Measurements from ENCODE around the gene INHBC. TPM values are rescaled to one million over a fixed set of nuclear protein-coding genes. Genes with fewer than 3 reads are reported as not detected.

The INHBC gene
- total RNA-seq, 4 donors from 2014 or later, result 0.33 to 0.63 (median 0.54) TPM; not detected in 1

DNA sequence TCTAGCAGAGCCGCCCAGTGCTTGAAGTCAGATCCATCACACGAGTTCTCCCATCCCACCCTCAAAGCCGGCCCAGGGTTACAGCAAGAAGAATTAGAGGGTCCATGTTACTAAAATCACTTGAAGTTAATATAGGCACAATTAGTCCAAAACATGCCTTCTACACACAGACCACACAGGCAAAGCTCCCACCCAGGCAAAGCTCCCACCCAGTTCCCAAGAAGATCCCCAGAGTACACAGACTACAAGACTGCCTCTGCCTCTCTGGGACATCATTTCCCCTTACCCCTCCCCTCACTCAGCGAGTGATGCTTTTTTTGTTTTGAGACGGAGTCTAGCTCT, 28.3 kb downstream of the INHBC start:
- H3K4me3 ChIP-seq (replicated peaks in 1 of 3), result no peak overlapping the region
- no peaks in the 10 kb centered on the region for H3K36me3 ChIP-seq
- peaks cover 21 to 23% of the 10 kb centered on the region in 2 donors for H3K4me1 ChIP-seq
- no peaks in the 10 kb centered on the region for H3K9me3 ChIP-seq
- H3K27ac ChIP-seq, result no peak overlapping the region
- TF ChIP-seq POLR2A (IDR thresholded peaks at IDR 0.05), result no peak
- TF ChIP-seq, protein P1, sequence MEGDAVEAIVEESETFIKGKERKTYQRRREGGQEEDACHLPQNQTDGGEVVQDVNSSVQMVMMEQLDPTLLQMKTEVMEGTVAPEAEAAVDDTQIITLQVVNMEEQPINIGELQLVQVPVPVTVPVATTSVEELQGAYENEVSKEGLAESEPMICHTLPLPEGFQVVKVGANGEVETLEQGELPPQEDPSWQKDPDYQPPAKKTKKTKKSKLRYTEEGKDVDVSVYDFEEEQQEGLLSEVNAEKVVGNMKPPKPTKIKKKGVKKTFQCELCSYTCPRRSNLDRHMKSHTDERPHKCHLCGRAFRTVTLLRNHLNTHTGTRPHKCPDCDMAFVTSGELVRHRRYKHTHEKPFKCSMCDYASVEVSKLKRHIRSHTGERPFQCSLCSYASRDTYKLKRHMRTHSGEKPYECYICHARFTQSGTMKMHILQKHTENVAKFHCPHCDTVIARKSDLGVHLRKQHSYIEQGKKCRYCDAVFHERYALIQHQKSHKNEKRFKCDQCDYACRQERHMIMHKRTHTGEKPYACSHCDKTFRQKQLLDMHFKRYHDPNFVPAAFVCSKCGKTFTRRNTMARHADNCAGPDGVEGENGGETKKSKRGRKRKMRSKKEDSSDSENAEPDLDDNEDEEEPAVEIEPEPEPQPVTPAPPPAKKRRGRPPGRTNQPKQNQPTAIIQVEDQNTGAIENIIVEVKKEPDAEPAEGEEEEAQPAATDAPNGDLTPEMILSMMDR (IDR thresholded peaks at IDR 0.05), result no peak
- intact Hi-C loops (cut with DNase I), result no loop called here
- WGBS, 2 donors, result 21 to 27% methylated on average over 5 of the region's 5 CpGs
- DNase-seq, result no peak
- no peaks in the 10 kb centered on the region for H3K27me3 ChIP-seq

DNA sequence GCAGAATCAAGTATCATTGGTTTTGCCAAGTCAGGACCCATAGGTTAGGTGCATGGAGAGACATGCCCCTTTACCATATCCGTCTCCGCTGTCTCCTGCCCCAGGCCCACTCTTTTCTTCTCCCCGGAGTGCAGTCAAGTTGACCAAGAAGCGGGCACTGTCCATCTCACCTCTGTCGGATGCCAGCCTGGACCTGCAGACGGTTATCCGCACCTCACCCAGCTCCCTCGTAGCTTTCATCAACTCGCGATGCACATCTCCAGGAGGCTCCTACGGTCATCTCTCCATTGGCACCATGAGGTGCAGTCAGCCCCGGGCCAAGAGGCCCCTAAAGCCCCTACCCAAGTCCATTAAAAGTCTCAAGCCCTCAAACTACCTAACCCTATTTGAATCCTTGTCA, 30.0 kb downstream of the INHBC start:
- TF ChIP-seq POLR2A (IDR thresholded peaks at IDR 0.05), result no peak
- TF ChIP-seq, protein P1 (IDR thresholded peaks at IDR 0.05), result no peak
- H3K4me1 ChIP-seq, result peaks cover 16 to 18% of the 10 kb centered on the region in 2 donors
- H3K4me3 ChIP-seq (replicated peaks in 1 of 3), result no peak overlapping the region
- intact Hi-C loops (cut with DNase I), result no loop called here
- no peaks in the 10 kb centered on the region for H3K36me3 ChIP-seq
- DNase-seq, result no peak
- H3K27ac ChIP-seq, result no peak overlapping the region
- H3K27me3 ChIP-seq, result no peaks in the 10 kb centered on the region
- H3K9me3 ChIP-seq, result no peaks in the 10 kb centered on the region
- WGBS, 2 donors, result 94% methylated on average over 12 of the region's 12 CpGs

DNA sequence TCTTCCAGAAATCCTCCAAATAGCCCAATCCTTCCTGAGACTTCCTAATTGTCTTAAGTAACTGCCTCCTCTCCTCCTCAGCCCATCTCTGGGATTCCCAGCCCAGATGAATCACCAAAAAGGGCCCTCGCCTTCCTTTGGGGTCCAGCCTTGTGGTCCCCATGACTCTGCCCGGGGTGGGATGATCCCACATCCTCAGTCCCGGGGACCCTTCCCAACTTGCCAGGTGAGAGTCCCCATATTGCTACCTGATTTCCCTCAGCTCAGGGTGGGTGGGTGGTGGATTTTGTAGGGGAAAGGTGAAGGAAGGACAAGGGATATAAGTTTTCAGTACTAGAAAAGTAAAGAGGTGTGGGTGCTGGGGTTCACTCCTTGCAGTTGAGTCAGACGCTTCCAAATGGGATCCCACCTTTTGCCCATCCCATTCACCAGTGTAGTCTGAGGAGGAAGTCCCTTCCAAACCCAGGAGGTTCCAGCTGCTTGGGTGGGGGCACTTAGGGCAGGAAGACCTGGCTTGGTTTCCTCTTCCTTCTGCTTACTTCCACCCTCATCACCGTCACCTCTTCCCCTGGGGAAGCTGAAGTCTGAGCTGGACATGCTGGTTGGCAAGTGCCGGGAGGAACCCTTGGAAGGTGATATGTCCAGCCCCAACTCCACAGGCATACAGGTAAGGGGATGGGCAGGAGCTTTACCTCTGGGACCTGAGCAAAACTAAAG, 30.6 kb downstream of the INHBC start:
- intact Hi-C loops (cut with DNase I), result no loop called here
- no peak overlapping the region for H3K27ac ChIP-seq
- 83 to 85% methylated on average over 6 of the region's 6 CpGs for WGBS, 2 donors
- no peaks in the 10 kb centered on the region for H3K36me3 ChIP-seq
- peaks cover 11 to 14% of the 10 kb centered on the region in 2 donors for H3K4me1 ChIP-seq
- no peaks in the 10 kb centered on the region for H3K9me3 ChIP-seq
- no peak overlapping the region for H3K4me3 ChIP-seq (replicated peaks in 1 of 3)
- no peak for TF ChIP-seq POLR2A (IDR thresholded peaks at IDR 0.05)
- TF ChIP-seq, protein P1 (IDR thresholded peaks at IDR 0.05), result no peak
- no peaks in the 10 kb centered on the region for H3K27me3 ChIP-seq
- DNase-seq, result no peak

DNA sequence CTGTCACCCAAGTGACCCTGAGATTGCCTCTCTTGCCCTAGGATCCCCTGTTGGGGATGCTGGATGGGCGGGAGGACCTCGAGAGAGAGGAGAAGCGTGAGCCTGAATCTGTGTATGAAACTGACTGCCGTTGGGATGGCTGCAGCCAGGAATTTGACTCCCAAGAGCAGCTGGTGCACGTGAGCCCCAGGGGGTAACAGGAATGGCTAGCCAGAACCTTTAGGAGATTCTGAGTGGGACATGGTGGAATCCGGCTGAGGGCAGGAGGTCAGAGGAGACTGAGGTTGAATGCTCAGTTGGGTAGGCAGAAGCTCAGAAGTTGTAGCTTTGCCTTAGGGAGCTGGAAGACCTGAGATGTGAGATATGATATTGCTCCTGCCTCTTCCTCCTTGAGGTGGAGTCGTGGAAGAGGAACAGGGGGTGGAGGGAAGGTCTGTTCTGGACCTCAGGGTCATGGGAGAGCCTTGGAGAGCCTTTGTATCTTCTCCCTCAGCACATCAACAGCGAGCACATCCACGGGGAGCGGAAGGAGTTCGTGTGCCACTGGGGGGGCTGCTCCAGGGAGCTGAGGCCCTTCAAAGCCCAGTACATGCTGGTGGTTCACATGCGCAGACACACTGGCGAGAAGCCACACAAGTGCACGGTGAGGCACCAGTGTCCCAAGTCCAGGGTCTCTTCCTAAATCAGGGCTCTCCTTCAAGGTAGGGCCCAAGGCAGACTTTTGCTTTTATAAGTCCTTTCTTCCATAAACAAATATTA, 31.3 kb downstream of the INHBC start:
- no peak overlapping the region for H3K4me3 ChIP-seq (replicated peaks in 1 of 3)
- DNase-seq, result no peak
- H3K36me3 ChIP-seq, result no peaks in the 10 kb centered on the region
- WGBS, 2 donors, result 77 to 78% methylated on average over 14 of the region's 14 CpGs
- no peak for TF ChIP-seq POLR2A (IDR thresholded peaks at IDR 0.05)
- TF ChIP-seq, protein P1 (IDR thresholded peaks at IDR 0.05), result no peak
- no peaks in the 10 kb centered on the region for H3K9me3 ChIP-seq
- no peaks in the 10 kb centered on the region for H3K27me3 ChIP-seq
- H3K27ac ChIP-seq, result no peak overlapping the region
- intact Hi-C loops (cut with DNase I), result no loop called here
- H3K4me1 ChIP-seq, result peaks cover 7 to 11% of the 10 kb centered on the region in 2 donors
